Stomach (tissue), 9 donors: ENCODE measurements around the gene CACNA1H. TPM values are rescaled to one million over a fixed set of nuclear protein-coding genes. Genes with fewer than 3 reads are reported as not detected.

Source experiments
- DNase-seq, 2 donors: peaks; one replicate each; pipeline versions ENCODE4 v3.0.0 to v3.0.0-alpha.2; 2013 to 2019
- H3K27ac ChIP-seq, 5 donors: fragments of 200-600 bp in 4 of 5; sonication (generic) in 4 of 5; one replicate each; pipeline ENCODE4 v1.5.1; 2013 to 2019; ENCODE audit warnings: mild to moderate bottlenecking in 1 of 5, moderate library complexity in 1 of 5
- H3K27me3 ChIP-seq, 3 donors: fragments of 200-600 bp; sonication (generic); one replicate each; pipeline ENCODE4 v1.5.1; 2017 to 2019; ENCODE audit warnings: mixed run types in 1 of 3
- H3K36me3 ChIP-seq, 4 donors: fragments of 200-600 bp; sonication (generic); 1 replicate in 3 of 4; 2 replicates in 1 of 4; pipeline ENCODE4 v1.5.1; 2016 to 2019
- H3K4me1 ChIP-seq, 4 donors: fragments of 200-600 bp; sonication (generic); one replicate each; pipeline ENCODE4 v1.5.1; 2016 to 2019
- H3K4me3 ChIP-seq, 4 donors: fragments of 200-600 bp; sonication (generic) in 3 of 4; one replicate each; pipeline ENCODE4 v1.5.1; 2016 to 2019; ENCODE audit warnings: mild to moderate bottlenecking in 1 of 4
- H3K9me3 ChIP-seq, 4 donors: fragments of 200-600 bp; sonication (generic); one replicate each; pipeline ENCODE4 v1.5.1; 2016 to 2019
- CTCF ChIP-seq, 7 experiments: fragments of 450-650 bp in 4 of 7; fragments of 200-600 bp in 3 of 7; sonication (generic) in 3 of 7; IDR thresholded peaks; one replicate each; pipeline ENCODE4 v1.5.1; 2016 to 2019; ENCODE audit warnings: antibody characterized with exemption in 7 of 7, control low read depth in 2 of 7, mild to moderate bottlenecking in 1 of 7
- EP300 ChIP-seq: sonication (generic); formaldehyde crosslinking; IDR thresholded peaks from one replicate; pipeline ENCODE4 v1.6.1; 2017; ENCODE audit warnings: antibody characterized with exemption
- POLR2A ChIP-seq, 4 donors: fragments of 450-650 bp; IDR thresholded peaks; one replicate each; pipeline ENCODE4 v1.6.1; 2016; ENCODE audit warnings: antibody characterized with exemption in 4 of 4, control low read depth in 2 of 4, mild to moderate bottlenecking in 1 of 4, moderate library complexity in 1 of 4
- POLR2AphosphoS5 ChIP-seq, 3 donors: sonication (generic); formaldehyde crosslinking; IDR thresholded peaks; one replicate each; pipeline ENCODE4 v1.6.1; 2016; ENCODE audit warnings: antibody characterized with exemption in 3 of 3
- WGBS, 5 donors: extraction: QIAGEN DNeasy Blood & Tissue Kit in 3 of 5; methylation state at CpG; one replicate each; pipeline versions ENCODE4 v1.1.5 to v1.1.7; 2013 to 2018; 5-methylcytosine and 5-hydroxymethylcytosine counted together
- intact Hi-C: fragments of 100-400 bp; cut with DNase I; formaldehyde crosslinking; loops from one replicate; pipeline ENCODE4 v1.15.1; 2023; ENCODE audit warnings: low total_unique reads
- polyA plus RNA-seq, 3 donors: library from polyadenylated mRNA; stranded (reverse); fragments of 200-250 nt; gene quantifications; one replicate each; pipeline ENCODE4 v1.2.3, GENCODE V29; 2013
- total RNA-seq, 5 donors: library from RNA; depleted of rRNA; stranded (reverse); fragments of >200 nt; gene quantifications; one replicate each; pipeline versions ENCODE4 v1.1.0 to v1.2.3, GENCODE V29; 2014 to 2016
- donor health status: healthy with polysubstance abuse.
- donor health status: Bipolar disorder and iron deficiency.
- donor health status: healthy.

The CACNA1H gene
- total and polyA plus RNA-seq, 8 donors = 1.5 to 49.6 (median 19.6) TPM

- Histone ChIP-seq H3K27ac (peak overlapping the region in 4 of 5 donors; percentile 76 to 88 (median 82)), H3K36me3 (no peaks in the 10 kb centered on the region), H3K27me3 (peaks cover 8 to 96% (median 73%) of the 10 kb centered on the region in 3 donors), H3K9me3 (no peaks in the 10 kb centered on the region), H3K4me1 (peaks cover 46 to 92% (median 72%) of the 10 kb centered on the region in 4 donors), H3K4me3 (peak overlapping the region; percentile 48 to 60 (median 51))
- intact Hi-C loops = no loop called here
- WGBS, 5 donors = 30 to 57% (median 40%) methylated on average over 2 to 20 of the region's 20 CpGs
- TF ChIP-seq EP300 = no peak
- no peak for TF ChIP-seq POLR2AphosphoS5 (IDR thresholded peaks at IDR 0.05)
- no peak for TF ChIP-seq CTCF (IDR thresholded peaks at IDR 0.05)
- no peak for TF ChIP-seq POLR2A (IDR thresholded peaks at IDR 0.05)
- peak in 1 of 2 donors; percentile 74 for DNase-seq
Measured at GRCh38 chr16:1155353-1156054, 2.6 kb downstream of the CACNA1H start.

- peak in 1 of 2 donors; percentile 41 for DNase-seq
- peak overlapping the region in 2 of 4 donors; percentile 48 to 60 for H3K4me3 ChIP-seq
- peaks cover 46 to 95% (median 81%) of the 10 kb centered on the region in 4 donors for H3K4me1 ChIP-seq
- WGBS, 5 donors = 64 to 77% (median 74%) methylated on average over 29 to 35 of the region's 35 CpGs
- no peaks in the 10 kb centered on the region for H3K36me3 ChIP-seq
- peak overlapping the region in 4 of 5 donors; percentile 76 to 88 (median 80) for H3K27ac ChIP-seq
- TF ChIP-seq POLR2A (IDR thresholded peaks at IDR 0.05) (no peak), CTCF (IDR thresholded peaks at IDR 0.05) (no peak), POLR2AphosphoS5 (IDR thresholded peaks at IDR 0.05) (no peak), EP300 (no peak)
- intact Hi-C loops = no loop called here
- H3K9me3 ChIP-seq = no peaks in the 10 kb centered on the region
- H3K27me3 ChIP-seq = peaks cover 8 to 96% (median 79%) of the 10 kb centered on the region in 3 donors
Measured at GRCh38 chr16:1156055-1156982, 3.4 kb downstream of the CACNA1H start.

DNA sequence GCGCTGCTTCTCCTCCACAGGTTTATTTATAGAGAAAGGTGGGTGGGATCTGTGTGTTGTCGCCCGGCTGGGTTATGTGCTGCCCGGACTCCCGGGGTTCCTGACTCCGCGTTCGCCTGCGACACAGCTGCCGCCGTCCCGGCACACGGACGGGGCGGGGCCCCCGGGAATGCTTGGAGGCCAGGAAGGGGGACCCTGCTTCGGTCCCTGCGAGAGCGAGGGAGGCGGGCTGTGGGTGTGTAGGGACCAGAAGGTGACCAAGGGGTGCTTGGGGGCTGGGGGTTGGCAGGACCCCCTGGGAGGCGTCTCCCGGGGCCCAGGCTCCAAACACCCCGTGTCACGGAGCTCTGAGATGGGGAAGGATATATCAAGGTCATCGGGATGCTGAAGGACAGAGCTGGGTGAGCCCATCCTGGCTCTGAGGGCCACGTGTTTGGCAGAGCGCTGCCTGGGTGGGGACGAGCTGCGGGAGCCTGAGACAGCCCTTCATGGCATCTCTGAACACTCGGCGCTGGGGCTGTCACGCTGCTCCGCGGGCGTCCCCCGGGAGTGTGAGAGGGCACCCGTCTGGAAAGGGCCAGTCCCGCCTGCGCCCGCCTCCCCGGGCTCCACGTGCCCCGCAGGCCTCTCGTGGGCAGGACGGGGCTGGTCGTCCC lies 4.2 kb downstream of the CACNA1H start:
- Histone ChIP-seq H3K27me3 (peaks cover 8 to 96% (median 82%) of the 10 kb centered on the region in 3 donors), H3K4me1 (peaks cover 46 to 95% (median 81%) of the 10 kb centered on the region in 4 donors), H3K27ac (peak overlapping the region in 4 of 5 donors; percentile 76 to 88 (median 80)), H3K9me3 (no peaks in the 10 kb centered on the region), H3K36me3 (no peaks in the 10 kb centered on the region), H3K4me3 (peak overlapping the region in 1 of 4 donors; percentile 5)
- intact Hi-C loops = no loop called here
- TF ChIP-seq POLR2A (IDR thresholded peaks at IDR 0.05) (no peak), EP300 (no peak)
- no peak for DNase-seq
- 69 to 77% (median 70%) methylated on average over 33 to 46 of the region's 46 CpGs for WGBS, 5 donors

GRCh38 chr16:1157639-1158455 lies 4.9 kb downstream of the CACNA1H start:
- Histone ChIP-seq H3K4me1 (peaks cover 48 to 95% (median 79%) of the 10 kb centered on the region in 4 donors), H3K36me3 (no peaks in the 10 kb centered on the region), H3K4me3 (no peak overlapping the region), H3K9me3 (no peaks in the 10 kb centered on the region), H3K27ac (peak overlapping the region in 4 of 5 donors; percentile 76 to 88 (median 80)), H3K27me3 (peaks cover 8 to 96% (median 78%) of the 10 kb centered on the region in 3 donors)
- TF ChIP-seq POLR2A (IDR thresholded peaks at IDR 0.05) = no peak
- no peak for TF ChIP-seq EP300
- TF ChIP-seq CTCF (IDR thresholded peaks at IDR 0.05) = no peak
- TF ChIP-seq POLR2AphosphoS5 (IDR thresholded peaks at IDR 0.05) = no peak
- intact Hi-C loops = no loop called here
- WGBS, 5 donors = 51 to 88% (median 84%) methylated on average over 4 to 40 of the region's 40 CpGs
- no peak for DNase-seq
